Uterus (tissue), 2 donors: ENCODE measurements around the gene WDPCP.

Experiments used
- POLR2A ChIP-seq, 2 donors: fragments of 450-650 bp; IDR thresholded peaks; one replicate each; pipeline ENCODE4 v1.6.1; 2016; ENCODE audit warnings: antibody characterized with exemption in 2 of 2, mild to moderate bottlenecking in 1 of 2, moderate library complexity in 1 of 2
- TF ChIP-seq, protein P1 (sequence below), 4 experiments: fragments of 200-600 bp in 2 of 4; fragments of 450-650 bp in 2 of 4; sonication (generic) in 2 of 4; IDR thresholded peaks; one replicate each; pipeline ENCODE4 v1.5.1; 2016 to 2019; ENCODE audit warnings: antibody characterized with exemption in 4 of 4, mild to moderate bottlenecking in 2 of 4, moderate library complexity in 1 of 4

DNA sequence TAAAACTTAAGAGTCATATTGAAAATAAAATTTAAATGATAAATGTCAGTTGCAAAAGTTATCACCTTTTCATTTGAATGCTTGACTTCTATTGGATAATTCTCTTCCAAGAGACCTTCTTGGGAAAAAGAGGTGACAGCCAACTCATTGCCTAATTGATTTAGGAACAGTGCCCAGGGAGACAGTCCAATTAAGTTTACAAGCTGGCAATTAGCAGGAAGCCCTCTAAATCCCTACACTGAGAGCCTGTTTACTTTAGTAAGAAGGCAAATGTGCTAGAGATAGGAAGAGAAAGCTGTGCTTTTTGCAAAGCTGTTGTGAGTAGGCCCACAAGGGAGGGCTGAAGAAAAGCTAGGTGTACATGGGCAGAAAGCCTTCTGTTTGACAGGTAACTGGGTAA, 189.1 kb downstream of the WDPCP start:
- TF ChIP-seq, protein P1, sequence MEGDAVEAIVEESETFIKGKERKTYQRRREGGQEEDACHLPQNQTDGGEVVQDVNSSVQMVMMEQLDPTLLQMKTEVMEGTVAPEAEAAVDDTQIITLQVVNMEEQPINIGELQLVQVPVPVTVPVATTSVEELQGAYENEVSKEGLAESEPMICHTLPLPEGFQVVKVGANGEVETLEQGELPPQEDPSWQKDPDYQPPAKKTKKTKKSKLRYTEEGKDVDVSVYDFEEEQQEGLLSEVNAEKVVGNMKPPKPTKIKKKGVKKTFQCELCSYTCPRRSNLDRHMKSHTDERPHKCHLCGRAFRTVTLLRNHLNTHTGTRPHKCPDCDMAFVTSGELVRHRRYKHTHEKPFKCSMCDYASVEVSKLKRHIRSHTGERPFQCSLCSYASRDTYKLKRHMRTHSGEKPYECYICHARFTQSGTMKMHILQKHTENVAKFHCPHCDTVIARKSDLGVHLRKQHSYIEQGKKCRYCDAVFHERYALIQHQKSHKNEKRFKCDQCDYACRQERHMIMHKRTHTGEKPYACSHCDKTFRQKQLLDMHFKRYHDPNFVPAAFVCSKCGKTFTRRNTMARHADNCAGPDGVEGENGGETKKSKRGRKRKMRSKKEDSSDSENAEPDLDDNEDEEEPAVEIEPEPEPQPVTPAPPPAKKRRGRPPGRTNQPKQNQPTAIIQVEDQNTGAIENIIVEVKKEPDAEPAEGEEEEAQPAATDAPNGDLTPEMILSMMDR (IDR thresholded peaks at IDR 0.05): no peak
- TF ChIP-seq POLR2A (IDR thresholded peaks at IDR 0.05): no peak
